Effector memory CD8-positive, alpha-beta T cell (primary cell): ENCODE results near the gene SRF.

ENCODE experiments used
- ATAC-seq: fragments of 150-1000 bp; cut with Tn5 transposase; replicated peaks from 2 replicates; pipeline ENCODE4 v1.10.0; 2021; ENCODE audit warnings: mild to moderate bottlenecking, moderate library complexity
- DNase-seq, 3 experiments: peaks; one replicate each; pipeline ENCODE4 v3.0.0; 2021
- H3K27ac Mint-ChIP-seq, 2 donors: one replicate each; pipeline ENCODE4 v1.8.0; 2022; ENCODE audit warnings: mild to moderate bottlenecking in 2 of 2, mixed read lengths in 2 of 2, moderate library complexity in 2 of 2
- H3K27me3 Mint-ChIP-seq, 2 donors: one replicate each; pipeline ENCODE4 v1.8.0; 2022; ENCODE audit warnings: mixed read lengths in 2 of 2
- H3K36me3 Mint-ChIP-seq: one replicate; pipeline ENCODE4 v1.8.0; 2022; ENCODE audit warnings: mild to moderate bottlenecking, moderate library complexity, mixed read lengths; ENCODE audit not compliant: insufficient read depth
- H3K4me1 Mint-ChIP-seq, 2 donors: one replicate each; pipeline ENCODE4 v1.8.0; 2022; ENCODE audit warnings: low read depth in 2 of 2, mixed read lengths in 2 of 2
- H3K4me3 Mint-ChIP-seq, 2 donors: one replicate each; pipeline ENCODE4 v1.8.0; 2022; ENCODE audit warnings: mild to moderate bottlenecking in 2 of 2, mixed read lengths in 2 of 2, moderate library complexity in 2 of 2
- H3K9me3 Mint-ChIP-seq, 2 donors: one replicate each; pipeline ENCODE4 v1.8.0; 2022; ENCODE audit warnings: mixed read lengths in 2 of 2

Gene SRF

DNA sequence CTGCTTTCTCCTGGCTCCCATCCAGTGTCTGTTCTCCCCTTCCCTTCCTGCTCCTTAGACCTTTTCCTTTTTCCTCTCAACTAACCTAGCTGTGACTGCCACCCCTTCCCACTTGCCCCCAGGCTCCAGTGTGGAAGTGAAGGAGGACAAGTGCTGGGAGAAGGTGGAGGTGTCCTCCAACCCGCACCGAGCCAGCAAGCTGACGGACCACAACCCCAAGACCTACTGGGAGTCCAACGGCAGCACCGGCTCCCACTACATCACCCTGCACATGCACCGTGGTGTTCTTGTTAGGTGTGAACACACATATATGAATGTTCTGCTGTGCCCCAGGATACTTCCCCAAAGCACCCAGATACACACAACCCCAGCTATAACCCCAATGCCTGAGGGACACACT is 29.5 kb downstream of the SRF start:
- DNase-seq: no peak
- Mint-ChIP-seq H3K36me3 (peaks cover 24% of the 10 kb centered on the region), H3K4me1 (no peaks in the 10 kb centered on the region), H3K27me3 (no peaks in the 10 kb centered on the region), H3K9me3 (no peaks in the 10 kb centered on the region), H3K27ac (no peak overlapping the region), H3K4me3 (no peak overlapping the region)
- ATAC-seq: no peak

DNA sequence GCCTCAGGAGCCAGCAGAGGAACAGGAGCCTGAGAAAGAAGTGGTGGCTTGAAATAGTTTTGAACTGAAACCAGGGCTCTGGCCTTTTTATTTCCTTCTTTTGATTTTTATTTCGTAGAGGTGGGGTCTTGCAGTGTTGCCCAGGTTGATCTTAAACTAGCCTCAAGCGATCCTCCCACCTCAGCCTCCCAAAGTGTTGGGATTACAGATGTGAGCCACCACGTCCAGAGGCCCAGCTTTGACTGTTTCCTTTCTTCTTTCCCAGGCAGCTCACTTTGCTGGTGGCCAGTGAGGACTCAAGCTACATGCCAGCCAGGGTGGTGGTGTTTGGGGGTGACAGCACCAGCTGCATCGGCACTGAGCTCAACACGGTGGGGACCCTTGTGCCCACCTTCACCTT is 31.4 kb downstream of the SRF start:
- DNase-seq (no peak), ATAC-seq (no peak)
- Mint-ChIP-seq H3K4me1 (no peaks in the 10 kb centered on the region), H3K9me3 (no peaks in the 10 kb centered on the region), H3K4me3 (no peak overlapping the region), H3K27me3 (no peaks in the 10 kb centered on the region), H3K36me3 (peaks cover 18% of the 10 kb centered on the region), H3K27ac (no peak overlapping the region)

DNA sequence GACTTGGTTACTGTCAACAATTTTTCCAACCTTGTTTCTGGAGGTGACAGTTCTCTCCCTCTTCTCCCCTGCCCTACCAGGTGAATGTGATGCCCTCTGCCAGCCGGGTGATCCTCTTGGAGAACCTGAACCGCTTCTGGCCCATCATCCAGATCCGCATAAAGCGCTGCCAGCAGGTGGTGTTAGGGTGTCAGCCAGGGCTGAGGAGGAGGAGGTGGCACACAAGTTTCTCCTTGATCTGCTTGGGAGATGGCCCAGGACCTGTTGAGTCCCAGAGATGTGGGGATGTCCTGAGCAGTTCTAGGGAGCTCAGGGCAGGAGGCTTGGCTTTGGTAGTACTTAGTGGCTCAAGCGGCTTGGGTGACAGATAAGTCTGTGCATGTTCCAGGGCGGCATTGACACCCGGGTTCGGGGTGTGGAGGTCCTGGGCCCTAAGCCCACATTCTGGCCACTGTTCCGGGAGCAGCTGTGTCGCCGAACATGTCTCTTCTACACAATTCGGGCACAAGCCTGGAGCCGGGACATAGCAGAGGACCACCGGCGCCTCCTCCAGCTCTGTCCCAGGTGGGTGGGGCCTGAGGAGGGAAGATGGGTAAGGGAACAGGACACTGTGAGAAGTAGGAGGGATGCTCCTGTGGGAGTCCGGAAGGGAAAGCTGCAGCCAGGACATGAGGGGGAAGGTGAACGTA is 32.1 kb downstream of the SRF start:
- Mint-ChIP-seq H3K4me3 (no peak overlapping the region), H3K27me3 (no peaks in the 10 kb centered on the region), H3K4me1 (no peaks in the 10 kb centered on the region), H3K36me3 (peaks cover 18% of the 10 kb centered on the region), H3K27ac (no peak overlapping the region), H3K9me3 (no peaks in the 10 kb centered on the region)
- DNase-seq (no peak), ATAC-seq (no peak)

DNA sequence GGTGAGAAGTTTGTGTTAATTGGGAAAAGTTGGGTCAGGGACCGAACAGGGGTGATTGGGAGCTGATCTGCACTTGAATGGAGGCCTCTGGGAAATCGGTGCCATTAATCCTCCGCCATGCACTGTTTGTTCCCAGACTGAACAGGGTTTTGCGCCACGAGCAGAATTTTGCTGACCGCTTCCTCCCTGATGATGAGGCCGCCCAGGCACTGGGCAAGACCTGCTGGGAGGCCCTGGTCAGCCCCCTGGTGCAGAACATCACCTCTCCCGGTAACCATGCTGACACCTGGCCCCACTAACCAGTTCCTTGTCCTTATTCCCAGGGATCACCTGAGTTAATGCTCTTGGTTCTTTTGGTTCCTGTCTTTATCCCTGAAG is 32.6 kb downstream of the SRF start:
- Mint-ChIP-seq H3K4me1 (no peaks in the 10 kb centered on the region), H3K27ac (no peak overlapping the region), H3K36me3 (peaks cover 18% of the 10 kb centered on the region)

DNA sequence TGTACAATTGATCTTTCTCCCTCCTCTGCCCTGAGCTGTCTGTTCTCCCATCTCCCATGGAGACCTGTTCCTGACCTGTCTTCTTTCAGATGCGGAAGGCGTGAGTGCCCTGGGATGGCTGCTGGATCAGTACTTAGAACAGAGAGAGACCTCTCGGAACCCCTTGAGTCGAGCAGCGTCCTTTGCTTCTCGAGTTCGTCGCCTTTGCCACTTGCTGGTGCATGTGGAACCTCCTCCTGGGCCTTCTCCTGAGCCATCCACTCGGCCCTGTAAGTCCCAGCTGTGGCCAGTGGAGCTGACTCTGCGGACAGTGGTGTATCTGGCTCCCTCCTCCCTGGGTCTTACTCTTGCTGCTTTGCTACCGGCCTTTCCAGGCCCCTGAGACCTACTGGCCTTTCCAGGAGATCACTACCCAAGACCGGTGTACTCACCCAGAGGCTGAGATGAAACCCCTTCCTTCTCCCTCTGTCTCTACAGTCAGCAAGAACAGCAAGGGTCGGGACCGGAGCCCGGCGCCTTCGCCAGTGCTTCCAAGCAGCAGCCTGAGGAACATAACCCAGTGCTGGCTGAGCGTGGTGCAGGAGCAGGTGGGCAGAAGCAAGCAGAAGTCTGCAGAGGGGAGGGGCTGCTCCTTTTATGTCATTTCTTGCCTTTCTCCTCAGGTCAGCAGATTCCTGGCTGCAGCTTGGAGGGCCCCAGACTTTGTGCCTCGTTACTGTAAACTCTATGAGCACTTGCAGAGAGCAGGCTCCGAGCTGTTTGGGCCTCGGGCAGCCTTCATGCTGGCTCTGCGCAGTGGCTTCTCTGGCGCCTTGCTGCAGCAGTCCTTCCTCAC is 33.4 kb downstream of the SRF start:
- H3K9me3 Mint-ChIP-seq: no peaks in the 10 kb centered on the region
- no peak overlapping the region for H3K4me3 Mint-ChIP-seq
- peak overlapping the region; percentile 9 to 26 for H3K27ac Mint-ChIP-seq
- no peak for ATAC-seq
- H3K36me3 Mint-ChIP-seq: peaks cover 13% of the 10 kb centered on the region
- no peak for DNase-seq
- no peaks in the 10 kb centered on the region for H3K27me3 Mint-ChIP-seq
- H3K4me1 Mint-ChIP-seq: no peaks in the 10 kb centered on the region

More for the DNA sequence above, 32.6 kb downstream of the SRF start:
- H3K9me3 Mint-ChIP-seq: no peaks in the 10 kb centered on the region
- H3K27me3 Mint-ChIP-seq: no peaks in the 10 kb centered on the region
- DNase-seq: no peak
- ATAC-seq: no peak
- no peak overlapping the region for H3K4me3 Mint-ChIP-seq

DNA sequence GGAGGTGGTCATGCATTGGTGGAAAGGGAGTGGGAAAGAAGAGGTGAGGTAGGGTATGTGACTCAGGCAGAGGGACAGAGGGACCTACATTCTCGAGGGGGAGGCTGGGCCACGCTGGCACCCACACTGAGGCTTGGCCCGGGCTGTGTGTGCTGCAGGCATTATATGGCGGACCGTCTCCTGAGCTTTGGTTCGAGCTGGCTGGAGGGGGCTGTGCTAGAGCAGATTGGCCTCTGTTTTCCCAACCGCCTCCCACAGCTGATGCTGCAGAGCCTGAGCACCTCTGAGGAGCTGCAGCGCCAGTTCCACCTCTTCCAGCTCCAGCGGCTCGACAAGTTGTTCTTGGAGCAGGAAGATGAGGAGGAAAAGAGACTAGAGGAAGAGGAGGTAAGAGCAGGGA is 34.8 kb downstream of the SRF start:
- Mint-ChIP-seq H3K4me3 (no peak overlapping the region), H3K27me3 (no peaks in the 10 kb centered on the region), H3K4me1 (no peaks in the 10 kb centered on the region), H3K36me3 (peaks cover 12% of the 10 kb centered on the region), H3K27ac (no peak overlapping the region), H3K9me3 (no peaks in the 10 kb centered on the region)
- ATAC-seq: no peak
- no peak for DNase-seq

DNA sequence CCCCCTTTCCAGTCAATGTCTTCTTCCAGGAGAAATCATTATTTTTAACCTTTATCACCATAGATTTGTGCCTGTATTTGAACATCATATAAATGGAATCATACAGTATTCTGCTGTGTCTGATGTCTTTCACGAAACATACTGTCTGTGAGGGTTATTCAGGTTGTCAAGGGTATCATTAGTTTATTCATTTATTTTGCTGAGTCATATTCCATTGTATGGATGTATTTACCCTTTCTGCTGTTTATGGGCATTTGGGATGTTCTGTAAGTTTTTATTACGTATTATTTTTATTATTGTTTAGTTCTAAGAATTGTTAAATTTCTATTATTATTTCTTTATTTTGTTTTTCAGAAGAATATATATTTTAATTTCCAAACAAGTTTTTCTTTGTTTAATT is 36.2 kb downstream of the SRF start:
- H3K27ac Mint-ChIP-seq: no peak overlapping the region
- no peaks in the 10 kb centered on the region for H3K4me1 Mint-ChIP-seq
- ATAC-seq (no peak), DNase-seq (no peak)
- no peaks in the 10 kb centered on the region for H3K27me3 Mint-ChIP-seq
- H3K9me3 Mint-ChIP-seq: no peaks in the 10 kb centered on the region
- peaks cover 9% of the 10 kb centered on the region for H3K36me3 Mint-ChIP-seq
- no peak overlapping the region for H3K4me3 Mint-ChIP-seq

DNA sequence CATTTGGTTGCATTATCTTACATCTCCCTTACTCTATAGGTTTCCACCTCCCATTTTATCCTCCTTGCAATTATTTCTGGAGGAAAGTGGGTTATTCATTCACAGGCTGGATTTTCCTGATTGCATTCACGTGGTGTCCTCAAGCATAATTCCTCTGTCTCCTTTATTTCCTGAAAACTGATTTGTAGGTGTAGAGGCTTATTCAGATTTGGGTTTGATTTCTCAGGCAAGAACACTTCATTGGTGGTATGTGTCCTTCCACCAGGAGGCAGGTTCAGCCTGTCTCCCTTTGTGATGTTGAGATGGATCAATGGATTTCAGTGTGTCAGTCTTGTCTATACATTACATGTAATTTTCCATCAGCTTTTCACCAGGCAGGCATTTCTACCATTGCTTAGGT is 40.9 kb downstream of the SRF start:
- DNase-seq: no peak
- H3K27ac Mint-ChIP-seq: no peak overlapping the region
- peaks cover 0 to 4% of the 10 kb centered on the region in 2 donors for H3K4me1 Mint-ChIP-seq

DNA sequence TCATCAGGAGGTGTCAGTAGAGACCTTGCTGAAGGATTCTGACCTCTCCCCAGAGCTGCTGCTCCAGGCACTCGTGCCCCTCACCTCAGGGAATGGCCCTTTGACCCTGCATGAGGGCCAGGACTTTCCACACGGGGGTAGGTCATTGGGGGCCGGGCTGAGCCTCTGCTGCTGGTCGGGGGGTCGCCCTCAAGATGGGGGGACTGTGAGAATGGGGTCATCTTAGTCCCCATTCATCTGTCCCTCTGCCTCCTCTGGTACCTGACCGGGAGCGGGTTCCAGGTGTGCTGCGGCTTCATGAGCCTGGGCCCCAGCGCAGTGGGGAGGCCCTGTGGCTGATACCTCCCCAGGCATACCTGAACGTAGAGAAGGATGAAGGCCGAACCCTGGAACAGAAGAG is 42.4 kb downstream of the SRF start:
- H3K27me3 Mint-ChIP-seq: no peaks in the 10 kb centered on the region
- ATAC-seq (no peak), DNase-seq (no peak)
- H3K36me3 Mint-ChIP-seq: peaks cover 8% of the 10 kb centered on the region
- no peak overlapping the region for H3K27ac Mint-ChIP-seq
- H3K4me3 Mint-ChIP-seq: no peak overlapping the region
- H3K4me1 Mint-ChIP-seq: peaks cover 0 to 4% of the 10 kb centered on the region in 2 donors
- H3K9me3 Mint-ChIP-seq: no peaks in the 10 kb centered on the region

More for the DNA sequence above, 40.9 kb downstream of the SRF start:
- no peaks in the 10 kb centered on the region for H3K27me3 Mint-ChIP-seq
- peaks cover 8% of the 10 kb centered on the region for H3K36me3 Mint-ChIP-seq
- no peaks in the 10 kb centered on the region for H3K9me3 Mint-ChIP-seq
- ATAC-seq: no peak
- no peak overlapping the region for H3K4me3 Mint-ChIP-seq

DNA sequence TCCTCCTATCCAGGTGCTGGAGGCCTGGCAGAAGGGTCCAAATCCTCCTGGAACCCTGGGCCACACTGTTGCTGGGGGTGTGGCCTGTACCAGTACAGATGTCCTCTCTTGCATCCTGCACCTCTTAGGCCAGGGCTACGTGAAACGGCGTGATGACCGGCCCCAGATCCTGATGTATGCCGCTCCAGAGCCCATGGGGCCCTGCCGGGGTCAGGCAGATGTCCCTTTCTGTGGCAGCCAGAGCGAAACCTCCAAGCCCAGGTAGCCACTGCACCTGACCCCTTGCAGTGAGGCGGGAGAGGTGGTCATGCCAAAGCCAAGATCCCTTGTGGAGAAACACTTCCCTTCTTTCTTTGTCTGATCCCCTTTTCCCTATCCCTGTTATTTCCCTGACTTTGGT is 44.0 kb downstream of the SRF start:
- H3K4me1 Mint-ChIP-seq: peaks cover 0 to 4% of the 10 kb centered on the region in 2 donors
- no peaks in the 10 kb centered on the region for H3K27me3 Mint-ChIP-seq
- no peaks in the 10 kb centered on the region for H3K9me3 Mint-ChIP-seq
- H3K4me3 Mint-ChIP-seq: no peak overlapping the region
- ATAC-seq (no peak), DNase-seq (no peak)
- peaks cover 8% of the 10 kb centered on the region for H3K36me3 Mint-ChIP-seq
- no peak overlapping the region for H3K27ac Mint-ChIP-seq

DNA sequence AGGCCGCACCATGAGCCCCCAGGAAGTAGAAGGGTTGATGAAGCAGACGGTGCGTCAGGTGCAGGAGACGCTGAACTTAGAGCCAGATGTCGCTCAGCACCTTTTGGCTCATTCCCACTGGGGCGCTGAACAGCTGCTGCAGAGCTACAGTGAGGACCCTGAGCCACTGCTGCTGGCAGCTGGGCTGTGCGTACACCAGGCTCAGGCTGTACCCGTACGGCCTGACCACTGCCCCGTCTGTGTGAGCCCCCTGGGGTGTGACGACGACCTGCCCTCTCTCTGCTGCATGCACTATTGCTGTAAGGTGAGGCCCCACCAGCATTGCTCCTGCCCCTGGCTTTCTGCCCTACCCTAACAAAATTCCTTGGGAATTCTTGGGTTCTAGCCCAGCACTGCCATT is 45.1 kb downstream of the SRF start:
- ATAC-seq (no peak), DNase-seq (no peak)
- no peak overlapping the region for H3K4me3 Mint-ChIP-seq
- no peak overlapping the region for H3K27ac Mint-ChIP-seq
- no peaks in the 10 kb centered on the region for H3K9me3 Mint-ChIP-seq
- no peaks in the 10 kb centered on the region for H3K27me3 Mint-ChIP-seq
- H3K4me1 Mint-ChIP-seq: peaks cover 0 to 4% of the 10 kb centered on the region in 2 donors
- peaks cover 8% of the 10 kb centered on the region for H3K36me3 Mint-ChIP-seq

DNA sequence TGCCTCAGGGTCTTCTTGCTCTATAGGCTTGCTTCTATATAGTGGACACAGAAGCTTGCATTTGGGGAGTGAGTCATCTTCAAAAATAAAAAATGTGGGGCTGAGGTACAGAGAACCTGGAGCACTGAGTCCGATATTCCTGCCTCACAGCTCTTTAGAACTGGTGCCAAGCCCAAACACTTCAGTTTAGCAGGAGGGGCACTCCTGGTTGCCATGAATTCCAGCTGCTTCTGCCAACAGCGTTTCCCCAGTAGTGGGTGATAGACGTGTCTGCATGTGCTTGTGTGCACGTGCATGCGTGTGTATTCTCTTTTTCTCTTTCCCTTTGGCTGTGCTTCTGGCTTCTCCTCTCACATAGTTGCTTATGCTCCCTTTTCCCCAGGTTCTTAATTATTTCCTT is 46.3 kb downstream of the SRF start:
- DNase-seq: no peak
- H3K36me3 Mint-ChIP-seq: peaks cover 11% of the 10 kb centered on the region
- no peaks in the 10 kb centered on the region for H3K9me3 Mint-ChIP-seq
- H3K4me3 Mint-ChIP-seq: no peak overlapping the region
- no peaks in the 10 kb centered on the region for H3K27me3 Mint-ChIP-seq
- ATAC-seq: no peak
- peaks cover 4 to 6% of the 10 kb centered on the region in 2 donors for H3K4me1 Mint-ChIP-seq
- H3K27ac Mint-ChIP-seq: no peak overlapping the region

DNA sequence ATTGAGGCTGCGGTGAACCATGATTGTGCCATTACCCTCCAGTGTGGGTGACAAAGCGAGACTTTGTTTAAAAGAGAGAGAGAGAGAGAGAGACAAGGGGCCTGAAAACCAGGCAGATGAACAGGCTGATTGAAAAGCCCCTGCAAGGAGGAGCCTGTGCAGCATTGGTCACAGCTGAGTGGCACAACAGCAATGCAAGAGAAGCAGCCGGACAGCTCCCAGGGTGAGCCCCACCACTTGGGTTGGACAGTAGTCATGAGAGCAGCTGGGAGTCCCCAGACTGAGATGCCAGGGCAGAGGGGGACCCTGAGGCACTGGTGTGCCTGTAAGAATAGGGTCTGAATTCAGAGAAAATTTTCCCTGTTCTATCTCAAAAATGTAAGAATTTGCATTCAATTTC is 48.0 kb downstream of the SRF start:
- ATAC-seq (no peak), DNase-seq (no peak)
- Mint-ChIP-seq H3K9me3 (no peaks in the 10 kb centered on the region), H3K27ac (peak overlapping the region; percentile 20 to 35), H3K4me1 (peaks cover 9 to 10% of the 10 kb centered on the region in 2 donors), H3K36me3 (peaks cover 21% of the 10 kb centered on the region), H3K27me3 (no peaks in the 10 kb centered on the region), H3K4me3 (no peak overlapping the region)

DNA sequence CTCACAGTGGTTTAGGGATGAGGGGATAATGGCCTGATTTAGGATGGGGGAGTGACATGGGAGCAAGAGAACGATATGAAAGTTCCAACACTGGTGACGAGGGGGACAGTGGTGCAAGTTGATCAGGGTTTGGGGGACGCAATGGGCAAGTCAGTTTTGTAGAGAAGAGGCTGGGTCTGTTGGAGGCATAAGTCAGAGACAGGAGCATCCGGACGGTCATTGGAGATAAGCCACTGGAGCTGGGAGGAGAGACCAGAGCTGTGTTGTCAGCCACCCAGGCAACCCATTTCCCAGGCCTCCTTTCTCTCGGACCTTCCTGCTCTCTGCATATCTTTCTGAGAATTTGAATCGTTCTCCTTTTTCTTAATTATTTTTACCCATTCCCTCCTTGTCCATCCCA is 48.7 kb downstream of the SRF start:
- H3K27me3 Mint-ChIP-seq: no peaks in the 10 kb centered on the region
- no peaks in the 10 kb centered on the region for H3K9me3 Mint-ChIP-seq
- peak overlapping the region; percentile 8 to 35 for H3K27ac Mint-ChIP-seq
- DNase-seq: no peak
- ATAC-seq: no peak
- no peak overlapping the region for H3K4me3 Mint-ChIP-seq
- peaks cover 26% of the 10 kb centered on the region for H3K36me3 Mint-ChIP-seq
- H3K4me1 Mint-ChIP-seq: peaks cover 15 to 16% of the 10 kb centered on the region in 2 donors
